PFSK-1 (cell line): ENCODE measurements around the gene MRPS18A.

Experiments
- POLR2AphosphoS5 ChIP-seq: IDR thresholded peaks from 2 replicates; pipeline ENCODE4 v1.6.1; 2012; ENCODE audit warnings: low read depth, mild to moderate bottlenecking, control low read depth, low read length, moderate library complexity
- REST ChIP-seq, 2 experiments: IDR thresholded peaks; 2 replicates each; pipeline versions ENCODE4 v1.6.1 to v1.8.0; 2011 to 2012; ENCODE audit warnings: low read depth in 2 of 2, low read length in 2 of 2, control low read depth in 1 of 2, inconsistent platforms in 1 of 2, mild to moderate bottlenecking in 1 of 2, moderate library complexity in 1 of 2; ENCODE audit not compliant: insufficient read depth in 1 of 2
- SIN3A ChIP-seq: IDR thresholded peaks from 2 replicates; pipeline ENCODE4 v1.6.1; 2012; ENCODE audit warnings: mild to moderate bottlenecking, low read length, moderate library complexity, borderline replicate concordance; ENCODE audit not compliant: insufficient read depth
- TAF1 ChIP-seq: IDR thresholded peaks from 2 replicates; pipeline ENCODE4 v1.6.1; 2012; ENCODE audit warnings: low read length, control low read depth, borderline replicate concordance; ENCODE audit not compliant: insufficient read depth

DNA sequence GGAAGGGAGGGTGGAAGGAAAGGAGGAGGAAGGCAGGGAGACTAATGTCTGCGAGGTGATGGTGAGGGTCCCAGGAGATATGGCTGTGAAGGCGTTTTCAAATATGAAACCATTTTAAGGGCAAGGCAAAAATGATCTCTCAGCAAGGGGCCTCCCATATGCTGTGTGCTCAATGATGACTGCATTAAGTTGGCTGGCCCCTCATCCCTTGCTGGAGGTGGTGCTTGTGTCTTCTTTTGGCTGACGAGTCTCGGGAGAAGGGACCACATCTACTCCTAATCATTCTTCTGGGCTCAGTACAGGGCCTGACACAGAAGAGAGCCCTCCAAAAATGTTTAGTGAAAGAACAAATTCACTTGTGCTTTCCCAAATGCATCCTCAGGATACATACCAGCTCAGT lies 23.0 kb upstream of the MRPS18A start:
- TF ChIP-seq POLR2AphosphoS5 (no peak), REST (IDR thresholded peaks at IDR 0.05; ENCODE audit: insufficient read depth in 1 of 2, low read depth in 2 of 2, low read length in 2 of 2) (no peak), SIN3A (no peak), TAF1 (no peak)
